OCI-LY7 (cell line): Measurements from ENCODE around the gene EOMES.

Source experiments
- CTCF ChIP-seq: fragments of 200-600 bp; sonication (generic); conservative IDR thresholded peaks from 2 replicates; pipeline ENCODE4 v1.5.1; 2014; ENCODE audit warnings: mild to moderate bottlenecking, antibody characterized with exemption, low read length, moderate library complexity, mixed read lengths
- EZH2phosphoT487 ChIP-seq: fragments of 200-600 bp; sonication (generic); IDR thresholded peaks from 2 replicates; pipeline ENCODE4 v1.6.1; 2018; ENCODE audit warnings: low read depth, borderline replicate concordance, mild to moderate bottlenecking, mixed run types, antibody characterized with exemption, low read length, moderate library complexity, mixed read lengths

GRCh38 chr3:27724459-27725197, 2.5 kb upstream of the EOMES start:
- TF ChIP-seq CTCF: no peak
- no peak for TF ChIP-seq EZH2phosphoT487
